ELF-1 (cell line): ENCODE results near the gene RNF224.

Experiments used
- DNase-seq: peaks from one replicate; pipeline ENCODE4 v3.0.0-alpha.2; 2016; ENCODE audit warnings: low read depth, low spot score

The RNF224 gene

DNA sequence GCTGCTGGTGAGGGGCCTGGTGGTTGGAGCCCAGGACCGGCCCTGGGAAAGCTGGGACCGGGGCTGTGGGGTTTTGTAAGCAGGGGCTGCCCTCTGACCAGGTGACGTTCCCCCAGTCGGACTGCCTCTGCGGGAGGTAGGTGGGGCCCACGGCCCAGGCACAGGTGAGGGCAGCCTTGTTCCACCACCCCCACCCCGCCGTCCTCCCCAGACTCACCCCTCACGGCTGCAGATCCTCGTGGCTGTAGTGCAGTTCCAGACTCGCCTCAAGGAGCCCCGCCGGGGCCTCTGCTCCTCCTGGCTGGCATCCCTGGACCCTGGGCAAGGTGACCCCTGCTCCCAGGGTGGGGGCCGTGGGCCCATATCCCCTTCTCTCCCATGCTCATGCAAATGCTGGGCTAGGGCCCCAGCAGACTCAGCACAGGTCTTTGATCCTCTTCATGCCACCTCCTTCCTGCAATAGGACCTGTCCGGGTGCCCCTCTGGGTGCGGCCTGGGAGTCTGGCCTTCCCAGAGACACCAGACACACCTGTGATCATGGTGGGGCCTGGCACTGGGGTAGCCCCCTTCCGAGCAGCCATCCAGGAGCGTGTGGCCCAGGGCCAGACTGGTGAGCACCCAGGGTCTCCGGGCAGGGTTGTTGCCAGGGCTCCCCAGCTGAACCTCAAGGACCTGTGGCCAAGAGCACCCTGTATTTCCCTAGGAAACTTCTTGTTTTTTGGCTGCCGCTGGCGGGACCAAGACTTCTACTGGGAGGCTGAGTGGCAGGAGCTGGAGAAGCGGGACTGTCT is 11.9 kb upstream of the RNF224 start:
- no peak for DNase-seq

DNA sequence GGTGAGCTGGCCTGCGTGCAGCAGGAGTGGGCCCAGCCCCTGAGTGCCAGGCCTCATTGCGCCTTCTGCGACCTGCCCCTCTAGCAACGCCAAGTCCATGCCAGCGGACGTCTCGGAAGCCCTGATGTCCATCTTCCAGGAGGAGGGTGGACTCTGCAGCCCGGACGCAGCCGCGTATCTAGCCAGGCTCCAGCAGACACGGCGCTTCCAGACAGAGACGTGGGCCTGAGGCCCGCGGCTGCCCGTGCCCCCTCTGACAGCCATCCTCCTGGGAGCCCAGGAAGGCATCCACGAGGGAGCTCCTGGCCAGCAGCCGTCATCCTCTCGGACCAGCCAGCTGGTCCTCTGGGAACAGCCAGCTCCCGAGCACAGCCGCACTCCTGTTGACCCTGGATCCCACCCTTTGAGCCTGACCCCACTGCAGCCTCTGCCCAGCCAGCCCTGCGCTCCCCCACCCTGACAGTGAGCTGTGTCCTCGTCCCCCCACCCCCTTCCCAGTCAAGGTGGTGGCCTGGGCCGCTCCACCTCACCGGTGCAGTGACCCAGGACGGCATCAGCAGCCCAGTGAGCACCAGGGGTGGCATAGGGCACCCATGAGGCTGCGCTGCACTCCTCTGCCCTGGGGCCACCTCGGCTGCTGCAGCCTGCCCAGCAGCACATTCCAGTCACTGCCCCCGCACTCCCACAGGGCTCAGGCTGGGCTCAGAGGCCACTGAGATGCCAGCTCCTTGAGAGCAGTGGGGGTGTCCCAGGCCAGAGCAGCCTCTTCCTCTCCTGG is 10.9 kb upstream of the RNF224 start:
- DNase-seq, result no peak

DNA sequence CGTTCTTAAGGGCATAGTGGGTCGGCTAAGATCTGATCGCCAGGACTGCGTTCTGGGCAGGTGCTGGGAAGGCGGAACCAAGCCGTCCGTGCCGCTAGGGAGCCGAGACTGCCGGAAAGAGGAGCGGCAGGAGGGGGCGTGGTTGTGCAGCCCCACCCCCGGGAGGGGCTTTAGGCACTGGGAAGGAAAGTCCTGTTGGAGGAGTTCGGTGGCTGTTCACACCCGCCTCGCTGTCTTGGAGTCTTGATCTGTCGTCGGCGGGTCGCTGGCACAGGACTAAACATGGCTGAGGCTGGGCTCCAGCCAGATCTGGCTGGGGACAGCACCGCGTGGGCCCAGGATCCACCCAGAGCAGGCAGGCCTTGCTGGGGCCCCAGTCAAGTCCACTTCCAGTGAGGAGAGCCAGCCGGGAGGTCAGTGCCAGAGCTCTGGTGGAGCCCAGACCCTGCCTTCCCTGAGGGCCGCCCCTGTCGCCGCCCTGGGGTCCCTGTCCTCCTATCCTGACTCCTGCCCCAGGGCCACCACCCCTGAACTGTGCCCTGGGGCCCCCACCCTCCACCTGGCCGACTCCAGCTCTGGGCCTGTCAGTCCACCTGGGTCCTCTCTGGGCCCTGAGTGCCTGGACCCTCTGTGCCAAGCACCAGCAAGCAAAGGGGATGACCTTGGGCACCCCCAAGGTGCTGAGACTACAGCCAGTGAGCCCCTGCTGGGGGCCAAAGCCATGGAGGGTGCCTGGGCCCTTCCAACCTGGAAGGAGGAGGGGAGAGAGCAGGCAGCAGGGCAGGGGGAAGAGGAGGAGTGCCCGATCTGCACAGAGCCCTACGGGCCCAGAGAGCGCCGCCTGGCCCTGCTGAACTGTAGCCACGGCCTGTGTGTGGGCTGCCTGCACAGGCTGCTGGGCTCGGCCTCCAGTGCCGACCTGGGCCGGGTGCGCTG is 9.8 kb upstream of the RNF224 start:
- DNase-seq, result peak; percentile 85

DNA sequence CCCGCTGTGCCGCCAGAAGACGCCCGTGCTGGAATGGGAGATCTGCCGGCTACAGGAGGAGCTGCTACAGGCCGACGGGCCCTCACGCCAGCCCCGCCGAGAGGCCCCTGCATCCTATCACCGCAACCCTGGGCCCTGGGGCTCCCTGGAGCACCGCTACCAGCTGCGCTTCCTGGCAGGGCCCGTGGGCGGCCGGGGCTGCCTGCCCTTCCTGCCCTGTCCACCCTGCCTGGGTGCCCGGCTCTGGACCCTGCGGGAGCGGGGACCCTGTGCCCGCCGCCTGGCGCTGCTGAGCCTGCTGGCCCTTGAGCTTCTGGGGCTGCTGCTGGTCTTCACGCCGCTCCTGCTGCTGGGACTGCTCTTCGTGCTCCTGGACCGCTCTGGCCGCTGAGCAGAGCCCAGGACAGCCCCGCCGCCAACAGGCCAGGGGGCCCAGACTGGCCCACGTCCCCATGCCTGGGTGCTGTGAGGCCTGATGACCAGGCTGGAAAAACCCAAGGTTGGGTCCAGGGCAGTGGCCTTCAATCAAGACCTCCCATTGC is 9.0 kb upstream of the RNF224 start:
- no peak for DNase-seq

DNA sequence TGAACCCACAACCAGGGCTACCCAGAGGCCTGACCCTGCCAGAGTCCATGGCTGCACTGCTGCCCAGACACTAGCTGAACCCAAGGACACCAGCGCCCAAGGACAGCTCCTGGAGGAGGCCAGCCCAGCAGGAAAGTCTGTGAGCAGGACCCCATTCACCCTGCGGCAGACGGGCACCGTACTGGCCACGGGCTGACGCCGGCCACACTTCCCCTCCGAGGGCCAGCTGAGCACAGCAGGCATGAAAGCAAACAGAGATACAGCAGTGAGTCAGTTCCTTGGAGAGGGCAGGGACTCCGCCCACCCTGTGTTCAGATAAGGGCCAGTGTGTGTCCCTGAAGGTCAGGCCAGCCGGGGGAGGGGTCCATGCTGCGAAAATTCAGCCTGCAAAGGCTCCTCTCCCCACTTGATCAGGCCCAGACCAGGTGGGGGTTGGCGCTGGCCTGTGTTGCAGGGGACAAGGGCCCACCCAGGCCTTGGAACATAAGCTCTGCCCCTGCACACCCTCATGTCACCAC is 8.5 kb upstream of the RNF224 start:
- peak; percentile 51 for DNase-seq

DNA sequence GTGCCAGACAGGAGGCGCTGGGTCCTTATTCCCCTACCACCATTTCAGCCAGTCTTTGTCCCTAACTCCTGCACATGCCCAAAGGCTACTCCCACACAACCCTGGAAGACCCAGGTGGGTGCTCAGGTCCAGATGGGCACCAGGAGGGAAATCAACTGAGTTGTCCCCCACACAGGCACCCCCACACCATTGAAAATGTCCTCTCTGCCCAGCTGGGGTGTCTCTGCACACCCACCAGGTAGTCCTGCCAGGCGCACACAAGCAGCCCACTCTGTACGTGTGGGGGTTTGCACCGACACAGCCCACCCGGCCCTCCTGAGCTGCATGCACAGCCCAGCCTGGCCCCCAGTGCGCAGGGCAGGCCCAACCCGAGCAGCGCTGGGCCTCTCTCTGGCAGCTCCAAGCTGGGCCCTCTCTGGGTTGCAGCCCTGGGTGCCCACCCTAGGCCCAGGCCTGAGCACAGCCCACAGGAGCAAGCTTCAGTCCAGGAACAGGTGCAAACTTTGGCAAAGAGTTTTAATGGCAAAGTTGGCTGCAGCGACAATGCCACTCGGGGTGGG is 7.5 kb upstream of the RNF224 start:
- DNase-seq, result no peak

DNA sequence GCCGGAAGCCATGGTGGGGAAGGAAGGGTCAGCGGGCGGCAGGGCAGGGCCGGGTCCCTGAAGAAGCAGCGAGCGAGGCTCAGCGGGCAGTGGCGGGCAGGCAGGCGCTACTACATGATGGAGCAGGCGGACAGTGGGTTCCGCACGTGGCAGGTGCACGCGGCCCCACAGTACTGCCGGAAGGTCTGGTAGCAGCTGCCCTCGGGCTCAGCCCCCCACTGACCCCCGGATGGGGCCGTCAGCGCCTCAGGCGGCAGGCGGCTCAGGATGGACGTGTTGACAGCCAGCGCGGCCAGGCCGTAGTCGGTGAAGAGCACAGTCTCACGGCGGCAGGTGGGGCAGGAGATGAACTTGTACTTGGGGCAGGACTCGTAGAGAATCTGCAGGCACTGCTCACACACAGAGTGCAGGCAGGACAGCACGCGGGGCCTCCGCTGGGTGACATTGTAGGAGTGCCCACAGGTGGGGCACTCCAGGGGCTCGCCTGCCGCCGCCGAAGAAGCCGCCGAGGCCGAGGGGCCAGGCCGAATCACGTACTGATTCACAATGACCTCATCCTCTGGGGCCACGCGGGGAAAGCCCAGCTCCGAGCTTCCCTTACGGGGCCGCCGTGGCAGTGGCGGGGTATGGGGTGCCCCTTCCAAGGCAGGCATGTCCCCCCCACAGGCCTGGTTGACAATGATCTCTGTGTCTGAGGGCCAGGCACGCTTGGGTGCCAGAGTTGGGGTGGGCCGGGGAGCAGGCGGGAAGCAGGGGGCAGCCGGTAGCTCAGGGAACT is 6.8 kb upstream of the RNF224 start:
- DNase-seq, result no peak

DNA sequence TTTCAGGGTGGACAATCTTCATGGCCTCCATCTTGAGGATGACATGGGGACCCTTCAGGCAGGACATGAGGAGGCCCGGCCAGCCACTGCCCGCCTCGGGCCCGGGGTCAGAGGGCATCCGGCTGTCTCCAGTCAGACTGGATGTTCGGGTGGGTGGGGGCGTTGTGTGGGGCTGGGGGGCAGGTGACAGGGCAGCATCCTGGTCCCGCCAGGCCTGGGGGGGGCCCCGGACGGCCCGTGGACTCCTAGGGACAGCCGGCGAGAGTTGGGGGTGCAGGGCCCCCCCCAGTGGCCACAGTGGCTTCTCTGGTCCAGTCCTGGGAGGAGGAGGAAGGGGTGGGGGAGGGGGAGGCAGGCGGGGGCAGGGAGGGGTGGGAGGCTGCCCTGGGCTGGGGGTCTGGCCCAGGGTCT is 6.2 kb upstream of the RNF224 start:
- DNase-seq, result no peak

DNA sequence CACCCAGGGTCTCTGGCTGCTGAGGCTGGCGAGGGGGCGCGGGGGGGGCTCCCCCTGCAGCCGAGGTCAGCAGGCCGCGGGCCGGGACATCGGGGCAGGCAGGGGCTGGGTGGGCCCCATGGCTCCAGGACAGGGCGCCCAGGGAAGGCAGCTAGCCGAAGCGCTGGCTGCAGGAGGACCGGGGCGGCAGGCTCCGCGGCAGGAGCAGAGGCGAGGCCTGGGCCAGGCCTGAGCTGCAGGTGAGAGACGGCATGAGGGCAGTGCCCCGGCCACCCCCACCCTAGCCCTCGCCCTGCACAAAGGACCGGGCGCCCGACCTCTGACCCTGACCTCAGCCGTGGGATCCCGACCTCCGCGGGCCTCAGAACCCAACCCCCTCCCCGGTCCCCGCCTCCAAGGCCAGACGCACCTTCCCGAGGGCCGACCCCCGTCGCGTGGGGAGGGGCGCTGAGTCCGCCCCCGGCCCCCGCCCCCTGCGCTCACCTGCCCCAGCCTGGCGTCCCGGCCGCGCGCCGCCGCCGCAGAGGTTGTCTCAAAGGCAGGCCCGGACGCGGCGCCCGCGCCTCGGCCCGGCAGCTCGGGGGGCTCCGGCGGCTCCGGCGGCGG is 5.7 kb upstream of the RNF224 start:
- DNase-seq, result no peak

DNA sequence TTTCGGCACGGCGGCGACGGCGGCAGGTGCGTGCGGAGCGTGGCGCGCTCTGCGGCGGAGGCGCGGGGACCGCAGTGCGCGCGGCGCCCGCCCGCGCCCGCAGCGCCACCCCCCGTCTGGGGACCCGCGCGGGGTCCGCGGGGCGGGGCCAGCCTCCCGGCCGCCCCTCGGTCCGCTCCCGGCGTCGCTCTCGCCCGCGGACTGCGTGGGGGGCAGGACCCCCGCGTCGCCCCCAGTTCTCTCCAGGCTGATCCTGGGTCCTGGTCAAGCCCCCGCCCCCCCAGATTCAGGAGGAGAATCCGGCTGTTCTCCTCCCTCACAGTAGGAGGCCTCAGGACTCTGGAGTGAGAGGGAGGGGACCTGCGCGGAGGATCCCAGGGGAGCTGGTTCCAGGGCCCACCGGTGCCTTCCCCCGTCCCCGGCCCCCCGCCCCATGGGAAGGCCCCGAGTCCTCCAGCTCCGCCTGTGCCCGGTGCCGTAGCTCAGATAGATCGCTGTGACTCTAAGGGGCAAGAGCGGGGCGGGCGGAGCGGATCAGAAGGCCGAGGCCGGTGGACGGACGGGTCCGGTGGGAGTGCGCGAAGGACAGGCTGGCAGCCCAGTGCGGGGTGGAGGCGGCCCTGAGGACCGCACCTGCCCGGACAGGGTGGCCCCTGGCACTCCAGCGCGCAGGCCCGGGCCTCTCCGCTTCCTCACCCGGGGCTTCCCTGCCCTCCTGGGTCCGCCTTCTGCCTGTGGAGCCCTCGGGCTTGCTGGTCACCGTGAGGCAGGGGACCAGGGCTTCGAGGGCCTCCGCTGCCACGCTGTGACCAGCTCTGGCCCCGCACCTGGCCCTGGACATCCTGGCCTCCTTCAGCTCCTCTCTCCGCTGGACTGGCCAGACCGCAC is 4.9 kb upstream of the RNF224 start, which contains the start of gene RNF208:
Gene RNF208 (minus strand): TSS at position 51 of the 888 bp plus-strand sequence. CDS start 1,028 bp downstream, outside the sequence.
- no peak for DNase-seq

DNA sequence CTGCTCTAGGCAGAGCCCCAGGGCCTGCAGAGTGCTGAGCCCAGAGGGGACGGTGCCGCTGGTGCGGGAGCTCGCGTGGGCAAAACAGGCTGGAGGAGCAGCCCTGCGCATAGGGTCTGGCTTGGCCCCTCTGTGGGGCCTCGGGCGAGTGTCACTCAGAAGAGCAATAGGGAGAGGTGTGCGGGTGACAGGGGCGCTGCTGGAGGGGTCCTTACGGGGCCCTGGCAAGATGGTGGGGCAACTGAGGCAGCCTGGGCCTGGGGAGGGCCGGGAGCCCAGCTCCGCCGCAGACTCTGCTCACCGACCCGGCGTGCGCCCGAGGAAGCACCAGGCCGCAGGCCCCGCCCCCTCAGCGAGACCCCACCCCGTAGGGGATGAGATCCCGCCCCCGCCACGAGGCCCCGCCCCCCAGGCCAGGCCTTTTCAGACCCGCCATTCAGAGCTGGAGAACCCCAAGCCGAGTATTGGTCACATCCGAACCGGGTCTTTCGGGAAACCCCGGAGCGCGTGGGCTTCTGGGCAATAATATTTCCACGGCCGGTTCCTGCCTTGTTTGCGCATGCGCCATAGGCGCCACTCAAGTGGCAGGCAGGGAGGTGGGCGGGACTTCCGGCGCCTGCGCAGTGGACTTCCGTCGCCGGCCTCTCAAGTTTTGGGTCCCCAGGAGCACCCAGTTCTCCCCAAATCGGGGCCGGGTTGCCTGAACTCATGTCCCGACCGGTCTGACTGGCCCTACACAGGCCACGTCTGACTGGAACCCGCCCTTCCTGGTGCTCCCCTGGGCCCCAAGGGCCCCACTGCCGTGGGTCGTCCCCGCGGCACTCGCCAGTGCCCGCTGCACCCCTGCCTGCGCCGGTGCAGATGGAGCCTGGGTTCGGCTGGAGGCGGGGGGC is 4.0 kb upstream of the RNF224 start:
- DNase-seq, result peak; percentile 96

DNA sequence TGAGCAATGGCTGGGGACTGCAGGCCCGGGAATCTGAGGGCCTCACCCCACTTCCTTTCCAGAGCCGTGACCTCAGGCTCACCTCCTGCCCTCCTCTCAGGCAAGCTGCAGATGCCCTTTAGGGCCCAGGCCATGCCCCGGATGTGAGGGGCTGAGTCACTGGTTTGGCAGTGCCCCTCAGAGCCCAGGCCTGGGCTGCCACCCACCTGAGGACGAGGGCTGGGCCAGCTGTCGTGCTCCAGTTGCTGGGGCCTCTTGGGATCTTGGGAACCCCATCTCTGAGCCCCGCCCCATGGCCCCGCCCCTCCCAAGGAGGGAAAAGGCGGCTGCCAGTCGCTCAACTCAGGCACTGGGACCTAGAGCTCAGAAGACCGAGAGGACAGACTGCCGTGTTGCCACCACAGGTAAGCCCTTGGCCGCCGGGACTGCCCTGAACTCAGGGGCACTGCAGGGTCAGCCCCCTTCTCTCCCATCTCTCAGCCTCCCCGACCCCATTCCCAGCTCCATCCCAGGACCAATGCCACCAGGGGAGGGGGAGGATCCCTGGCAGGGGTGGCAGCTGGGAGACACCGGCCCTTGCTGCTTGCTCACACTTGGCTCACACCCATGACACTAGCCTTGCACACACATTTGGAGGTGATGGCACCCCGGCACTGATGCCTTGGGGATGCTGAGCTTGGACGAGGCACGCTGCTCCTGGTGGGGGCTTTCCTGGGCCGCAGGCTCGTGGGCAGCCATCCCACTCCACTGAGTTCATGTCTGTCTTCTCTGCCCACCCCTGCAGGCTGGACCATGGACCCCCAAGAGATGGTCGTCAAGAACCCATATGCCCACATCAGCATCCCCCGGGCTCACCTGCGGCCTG is 2.2 kb upstream of the RNF224 start, which contains the start of gene CYSRT1:
Gene CYSRT1 (plus strand): TSS at position 345 of the 865 bp plus-strand sequence. CDS start 448 bp downstream, at position 793.
- DNase-seq, result no peak

DNA sequence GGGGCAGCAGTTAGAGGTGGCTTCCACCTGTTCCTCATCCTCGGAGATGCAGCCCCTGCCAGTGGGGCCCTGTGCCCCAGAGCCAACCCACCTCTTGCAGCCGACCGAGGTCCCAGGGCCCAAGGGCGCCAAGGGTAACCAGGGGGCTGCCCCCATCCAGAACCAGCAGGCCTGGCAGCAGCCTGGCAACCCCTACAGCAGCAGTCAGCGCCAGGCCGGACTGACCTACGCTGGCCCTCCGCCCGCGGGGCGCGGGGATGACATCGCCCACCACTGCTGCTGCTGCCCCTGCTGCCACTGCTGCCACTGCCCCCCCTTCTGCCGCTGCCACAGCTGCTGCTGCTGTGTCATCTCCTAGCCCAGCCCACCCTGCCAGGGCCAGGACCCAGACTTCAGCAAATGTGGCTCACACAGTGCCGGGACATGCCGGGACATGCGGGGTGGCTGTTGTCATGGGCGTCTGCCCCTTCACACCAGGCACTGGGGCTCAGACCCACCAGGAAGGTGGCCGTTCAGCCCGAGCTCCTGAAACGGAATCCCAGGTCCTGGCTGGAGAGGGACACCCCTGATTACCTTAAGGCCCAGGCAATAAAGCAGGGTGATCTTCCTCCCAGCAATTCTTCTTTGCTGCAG is 1.5 kb upstream of the RNF224 start:
- DNase-seq, result no peak

DNA sequence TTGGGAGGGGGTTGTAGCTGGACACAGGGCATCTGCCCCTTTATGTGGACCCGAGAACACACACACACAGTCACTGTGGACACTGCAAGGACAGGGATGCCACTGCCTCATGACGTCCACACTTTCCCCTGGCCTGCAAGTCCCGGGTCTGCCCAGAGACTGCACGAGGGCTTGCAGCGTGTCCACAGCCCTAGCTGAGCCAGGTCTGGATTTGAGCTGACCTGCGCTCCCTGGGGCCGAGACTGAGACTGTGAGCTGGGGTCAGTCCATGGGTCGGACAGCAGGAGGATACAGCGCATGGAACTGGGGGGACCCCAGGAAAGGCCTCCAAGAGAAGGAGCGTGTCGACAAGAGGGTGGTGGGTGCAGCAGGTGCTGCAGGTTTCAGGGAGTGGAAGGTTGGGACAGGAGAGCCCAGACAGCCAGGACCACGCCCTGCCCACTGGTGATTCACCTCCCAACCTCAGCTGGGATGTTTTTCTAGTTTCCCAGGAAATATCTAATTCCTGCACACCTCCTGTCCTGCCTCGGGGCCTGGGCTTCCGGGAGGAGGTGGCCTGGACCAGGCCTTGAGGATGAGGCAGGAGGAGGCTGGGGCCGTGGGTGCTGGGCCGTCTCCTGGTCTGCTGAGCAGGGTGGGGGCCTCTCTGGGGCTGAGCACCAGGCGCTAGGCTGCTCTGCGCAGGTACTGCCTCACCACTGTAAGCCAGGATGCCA is 806 bp upstream of the RNF224 start:
- no peak for DNase-seq

DNA sequence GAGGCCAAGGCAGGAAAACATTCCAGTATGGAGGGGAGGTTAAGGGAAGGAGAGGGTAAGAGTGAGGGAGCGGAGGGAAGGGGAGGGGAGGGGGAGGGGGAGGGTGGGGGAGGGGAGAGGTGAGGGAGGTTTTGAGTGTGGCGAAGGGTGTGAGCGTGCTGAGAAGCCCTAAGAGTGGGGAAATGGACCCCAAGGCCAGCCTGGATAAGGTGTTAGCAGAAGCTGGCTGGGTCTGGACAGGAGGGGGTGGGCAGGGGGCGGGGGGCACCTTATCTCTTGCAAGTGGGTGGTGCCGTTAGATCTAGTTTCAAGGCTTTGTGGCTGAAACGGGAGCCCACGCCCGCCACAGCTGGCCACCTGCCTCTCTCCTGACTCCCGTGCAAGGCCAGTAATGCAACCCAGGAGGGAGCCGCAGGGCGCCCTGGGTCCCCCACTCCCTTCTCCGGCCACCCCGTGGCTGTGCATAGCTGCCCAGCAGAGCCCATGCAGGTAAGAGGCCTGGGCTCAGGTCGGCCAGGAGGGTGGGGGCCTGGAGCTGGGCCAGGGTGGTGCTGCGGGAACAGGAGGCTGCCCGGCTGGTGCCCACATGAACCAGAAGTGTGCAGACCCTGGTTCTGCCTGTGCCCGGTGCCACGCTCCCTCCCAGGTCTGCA is 677 bp downstream of the RNF224 start:
- no peak for DNase-seq
